ENCODE results near the gene CDK10.
"Not testable (repeated sequence)": the region's sequence is repeated elsewhere in the genome, so short reads cannot be mapped to it uniquely, and the experiment has no call there.

Gene CDK10

DNA sequence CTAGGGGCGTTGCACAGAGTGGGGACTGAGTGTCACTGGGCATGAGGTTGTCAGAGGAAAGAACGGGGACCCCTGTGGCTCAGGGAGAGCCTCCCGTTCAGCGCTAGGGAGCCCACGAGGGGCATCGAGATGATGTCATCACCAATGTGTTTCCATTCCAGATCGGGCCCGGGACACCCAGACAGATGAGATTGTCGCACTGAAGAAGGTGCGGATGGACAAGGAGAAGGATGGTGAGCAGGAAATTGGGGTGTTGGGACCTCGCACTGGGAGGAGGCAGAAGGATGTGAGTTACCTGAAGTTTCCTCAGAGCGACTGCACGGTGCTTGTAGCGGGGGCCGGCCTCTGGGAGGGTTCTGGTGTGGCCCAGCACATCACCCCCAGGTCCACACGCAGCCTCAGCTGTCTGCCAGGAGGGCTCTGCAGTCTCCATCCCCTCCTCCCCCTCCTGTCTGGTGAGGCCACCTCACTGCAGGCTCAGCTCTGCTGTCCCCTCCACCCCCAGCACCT lies 4.0 kb downstream of the CDK10 start:
- peaks cover 2% of the 10 kb centered on the region; the same call in 1 of the 2 replicates for H3K36me3 ChIP-seq (ENCODE audit: insufficient read depth, low read length)
- H3K27ac ChIP-seq: no peak overlapping the region
- H3K4me3 ChIP-seq: no peak overlapping the region

DNA sequence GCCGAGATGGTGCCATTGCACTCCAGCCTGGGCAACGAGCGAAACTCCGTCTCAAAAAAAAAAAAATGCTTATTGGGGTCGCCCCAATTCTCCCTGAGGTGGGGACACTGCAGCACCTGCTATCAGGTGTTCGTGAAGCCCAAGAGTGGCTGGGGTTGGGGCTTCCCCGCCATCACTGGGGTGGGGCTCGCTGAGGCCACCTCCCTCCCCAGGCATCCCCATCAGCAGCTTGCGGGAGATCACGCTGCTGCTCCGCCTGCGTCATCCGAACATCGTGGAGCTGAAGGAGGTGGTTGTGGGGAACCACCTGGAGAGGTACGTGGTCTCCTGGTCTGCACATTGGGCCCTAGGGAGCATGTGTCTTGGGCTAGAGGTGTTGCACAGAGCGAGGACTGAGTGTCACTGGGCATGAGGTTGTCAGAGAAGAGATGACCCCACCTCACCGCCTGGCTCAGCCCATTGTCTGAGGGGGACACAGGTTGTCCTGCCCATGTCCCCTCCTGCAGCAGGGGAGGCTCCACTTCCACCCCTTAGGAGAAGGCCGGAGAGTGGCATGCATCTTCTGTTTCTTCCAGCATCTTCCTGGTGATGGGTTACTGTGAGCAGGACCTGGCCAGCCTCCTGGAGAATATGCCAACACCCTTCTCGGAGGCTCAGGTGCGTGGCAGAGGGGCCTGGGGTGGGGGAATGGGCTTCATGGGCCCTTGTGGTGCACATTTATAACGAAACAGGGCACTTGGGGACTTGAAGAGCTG lies 4.9 kb downstream of the CDK10 start:
- H3K36me3 ChIP-seq (ENCODE audit: insufficient read depth, low read length): peaks cover 2% of the 10 kb centered on the region; the same call in 1 of the 2 replicates
- H3K9ac ChIP-seq (ENCODE audit: insufficient read length): no peak overlapping the region
- no peaks in the 10 kb centered on the region for H3K9me3 ChIP-seq (ENCODE audit: low read depth, low read length)
- TF ChIP-seq FOXP2 (optimal IDR thresholded peaks at IDR 0.05; ENCODE audit: control extremely low read depth, extremely low read length, insufficient read depth): no peak
- TF ChIP-seq EZH2 (IDR thresholded peaks at IDR 0.05): no peak
- no peak for TF ChIP-seq POLR2AphosphoS5 (IDR thresholded peaks at IDR 0.05; ENCODE audit: borderline replicate concordance, low read depth, low read length)
- DNase-seq (ENCODE audit: low read depth, low spot score): no peak
- H3K4me3 ChIP-seq: no peak overlapping the region
- H3K27ac ChIP-seq: no peak overlapping the region

More for the DNA sequence above, 4.0 kb downstream of the CDK10 start:
- no peaks in the 10 kb centered on the region for H3K9me3 ChIP-seq (ENCODE audit: low read depth, low read length)
- TF ChIP-seq POLR2AphosphoS5 (IDR thresholded peaks at IDR 0.05; ENCODE audit: borderline replicate concordance, low read depth, low read length) (no peak), EZH2 (IDR thresholded peaks at IDR 0.05) (no peak), FOXP2 (optimal IDR thresholded peaks at IDR 0.05; ENCODE audit: control extremely low read depth, extremely low read length, insufficient read depth) (no peak)
- no peak overlapping the region for H3K9ac ChIP-seq (ENCODE audit: insufficient read length)
- no peak for DNase-seq (ENCODE audit: low read depth, low spot score)

DNA sequence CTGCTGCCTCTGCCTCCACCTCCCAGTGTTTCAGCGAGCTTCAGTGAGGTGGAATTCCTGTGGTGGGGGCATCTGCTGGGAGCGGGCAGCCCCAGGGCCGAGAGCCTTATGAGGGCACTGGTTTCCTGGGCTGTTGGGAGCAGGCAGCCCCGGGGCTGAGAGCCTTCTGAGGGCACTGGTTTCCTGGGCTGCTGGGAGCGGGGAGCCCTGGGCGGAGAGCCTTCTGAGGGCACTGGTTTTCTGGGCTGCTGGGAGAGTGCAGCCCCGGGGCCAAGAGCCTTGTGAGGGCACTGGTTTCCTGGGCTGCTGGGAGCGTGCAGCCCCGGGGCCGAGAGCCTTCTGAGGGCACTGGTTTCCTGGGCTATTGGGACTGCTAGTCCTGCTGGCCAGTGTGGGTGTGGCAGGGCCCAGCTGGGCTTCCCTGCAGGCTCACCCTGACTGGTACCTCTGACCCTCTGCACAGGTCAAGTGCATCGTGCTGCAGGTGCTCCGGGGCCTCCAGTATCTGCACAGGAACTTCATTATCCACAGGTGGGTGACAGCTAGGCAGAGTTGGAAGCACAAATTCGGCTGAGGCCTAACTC lies 5.6 kb downstream of the CDK10 start:
- TF ChIP-seq EZH2 (IDR thresholded peaks at IDR 0.05) (no peak), POLR2AphosphoS5 (IDR thresholded peaks at IDR 0.05; ENCODE audit: borderline replicate concordance, low read depth, low read length) (no peak), FOXP2 (optimal IDR thresholded peaks at IDR 0.05; ENCODE audit: control extremely low read depth, extremely low read length, insufficient read depth) (no peak)
- Histone ChIP-seq H3K4me3 (no peak overlapping the region), H3K9ac (ENCODE audit: insufficient read length) (no peak overlapping the region), H3K9me3 (ENCODE audit: low read depth, low read length) (no peaks in the 10 kb centered on the region), H3K36me3 (ENCODE audit: insufficient read depth, low read length) (peaks cover 2% of the 10 kb centered on the region; the same call in 1 of the 2 replicates), H3K27ac (no peak overlapping the region)
- no peak for DNase-seq (ENCODE audit: low read depth, low spot score)

DNA sequence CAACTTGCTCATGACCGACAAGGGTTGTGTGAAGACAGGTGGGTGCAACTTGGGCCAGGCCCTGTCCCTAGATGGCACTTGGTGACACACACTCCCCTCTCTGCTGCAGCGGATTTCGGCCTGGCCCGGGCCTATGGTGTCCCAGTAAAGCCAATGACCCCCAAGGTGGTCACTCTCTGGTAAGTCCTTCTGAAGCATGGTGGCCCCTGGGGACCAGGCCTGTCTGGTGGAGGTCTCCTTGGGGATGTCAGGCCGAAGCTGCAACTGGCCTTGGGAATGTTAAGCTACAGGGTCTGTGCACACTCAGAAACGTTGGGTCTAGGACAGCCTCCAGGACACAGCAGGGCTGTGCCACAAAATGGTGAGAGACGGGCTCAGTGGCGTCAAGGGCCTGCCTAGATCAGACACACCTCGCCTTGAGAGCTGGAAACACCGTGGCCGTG lies 6.8 kb downstream of the CDK10 start:
- Histone ChIP-seq H3K9me3 (ENCODE audit: low read depth, low read length) (no peaks in the 10 kb centered on the region), H3K36me3 (ENCODE audit: insufficient read depth, low read length) (peaks cover 2% of the 10 kb centered on the region; the same call in 1 of the 2 replicates), H3K27ac (no peak overlapping the region), H3K9ac (ENCODE audit: insufficient read length) (no peak overlapping the region), H3K4me3 (no peak overlapping the region)
- no peak for DNase-seq (ENCODE audit: low read depth, low spot score)
- TF ChIP-seq EZH2 (IDR thresholded peaks at IDR 0.05) (no peak), POLR2AphosphoS5 (IDR thresholded peaks at IDR 0.05; ENCODE audit: borderline replicate concordance, low read depth, low read length) (no peak), FOXP2 (optimal IDR thresholded peaks at IDR 0.05; ENCODE audit: control extremely low read depth, extremely low read length, insufficient read depth) (no peak)

DNA sequence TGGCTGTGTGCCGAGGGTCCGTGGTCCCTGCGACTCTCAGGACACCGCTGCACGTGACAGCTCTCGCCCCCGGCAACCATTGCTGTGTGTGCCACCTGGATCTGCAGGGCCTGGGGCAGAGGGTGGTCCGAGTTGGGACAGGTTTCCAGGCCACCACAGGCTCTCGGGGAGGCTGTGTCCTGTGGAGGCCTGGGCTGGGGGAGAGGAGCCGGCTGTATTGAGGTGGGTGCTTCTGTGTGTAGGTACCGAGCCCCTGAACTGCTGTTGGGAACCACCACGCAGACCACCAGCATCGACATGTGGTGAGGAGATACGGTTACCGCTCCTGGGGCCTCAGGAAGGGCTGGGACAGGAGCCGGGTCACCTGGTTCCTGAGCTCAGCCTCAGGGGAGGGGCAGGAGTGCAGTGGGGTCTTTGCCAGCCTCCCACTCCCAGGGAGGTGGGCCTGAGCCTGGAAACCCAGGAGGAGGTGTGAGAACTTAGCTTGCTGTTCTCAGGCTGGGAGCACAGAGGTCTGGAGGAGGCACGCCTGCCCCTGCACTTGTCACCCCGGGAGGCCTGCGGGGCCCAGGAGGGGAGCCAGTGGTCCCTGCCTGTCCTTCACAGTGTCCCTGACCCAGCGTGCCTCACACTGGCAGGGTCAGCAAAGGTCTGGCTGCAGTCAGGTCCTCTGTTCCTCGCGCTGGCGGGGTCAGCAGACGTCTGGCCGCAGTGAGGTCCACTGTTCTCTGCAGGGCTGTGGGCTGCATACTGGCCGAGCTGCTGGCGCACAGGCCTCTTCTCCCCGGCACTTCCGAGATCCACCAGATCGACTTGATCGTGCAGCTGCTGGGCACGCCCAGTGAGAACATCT lies 7.7 kb downstream of the CDK10 start:
- no peak for DNase-seq (ENCODE audit: low read depth, low spot score)
- TF ChIP-seq EZH2 (IDR thresholded peaks at IDR 0.05) (no peak), FOXP2 (optimal IDR thresholded peaks at IDR 0.05; ENCODE audit: control extremely low read depth, extremely low read length, insufficient read depth) (no peak), POLR2AphosphoS5 (IDR thresholded peaks at IDR 0.05; ENCODE audit: borderline replicate concordance, low read depth, low read length) (no peak)

DNA sequence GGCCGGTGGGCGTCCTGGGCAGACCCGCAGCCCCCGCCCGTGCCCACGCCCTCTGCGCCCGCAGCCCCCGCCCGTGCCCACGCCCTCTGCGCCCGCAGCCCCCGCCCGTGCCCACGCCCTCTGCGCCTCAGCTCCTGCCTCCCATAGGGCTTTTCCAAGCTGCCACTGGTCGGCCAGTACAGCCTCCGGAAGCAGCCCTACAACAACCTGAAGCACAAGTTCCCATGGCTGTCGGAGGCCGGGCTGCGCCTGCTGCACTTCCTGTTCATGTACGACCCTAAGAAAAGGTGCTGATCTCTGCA lies 8.2 kb downstream of the CDK10 start:
- H3K27ac ChIP-seq; H3K36me3 ChIP-seq (ENCODE audit: insufficient read depth, low read length); DNase-seq (ENCODE audit: low read depth, low spot score); H3K9ac ChIP-seq (ENCODE audit: insufficient read length); H3K9me3 ChIP-seq (ENCODE audit: low read depth, low read length); H3K4me3 ChIP-seq: not testable (repeated sequence)

More for the DNA sequence above, 7.7 kb downstream of the CDK10 start:
- H3K27ac ChIP-seq: no peak overlapping the region
- H3K4me3 ChIP-seq: no peak overlapping the region
- H3K36me3 ChIP-seq (ENCODE audit: insufficient read depth, low read length): peaks cover 2% of the 10 kb centered on the region; the same call in 1 of the 2 replicates
- H3K9me3 ChIP-seq (ENCODE audit: low read depth, low read length): no peaks in the 10 kb centered on the region
- no peak overlapping the region for H3K9ac ChIP-seq (ENCODE audit: insufficient read length)

DNA sequence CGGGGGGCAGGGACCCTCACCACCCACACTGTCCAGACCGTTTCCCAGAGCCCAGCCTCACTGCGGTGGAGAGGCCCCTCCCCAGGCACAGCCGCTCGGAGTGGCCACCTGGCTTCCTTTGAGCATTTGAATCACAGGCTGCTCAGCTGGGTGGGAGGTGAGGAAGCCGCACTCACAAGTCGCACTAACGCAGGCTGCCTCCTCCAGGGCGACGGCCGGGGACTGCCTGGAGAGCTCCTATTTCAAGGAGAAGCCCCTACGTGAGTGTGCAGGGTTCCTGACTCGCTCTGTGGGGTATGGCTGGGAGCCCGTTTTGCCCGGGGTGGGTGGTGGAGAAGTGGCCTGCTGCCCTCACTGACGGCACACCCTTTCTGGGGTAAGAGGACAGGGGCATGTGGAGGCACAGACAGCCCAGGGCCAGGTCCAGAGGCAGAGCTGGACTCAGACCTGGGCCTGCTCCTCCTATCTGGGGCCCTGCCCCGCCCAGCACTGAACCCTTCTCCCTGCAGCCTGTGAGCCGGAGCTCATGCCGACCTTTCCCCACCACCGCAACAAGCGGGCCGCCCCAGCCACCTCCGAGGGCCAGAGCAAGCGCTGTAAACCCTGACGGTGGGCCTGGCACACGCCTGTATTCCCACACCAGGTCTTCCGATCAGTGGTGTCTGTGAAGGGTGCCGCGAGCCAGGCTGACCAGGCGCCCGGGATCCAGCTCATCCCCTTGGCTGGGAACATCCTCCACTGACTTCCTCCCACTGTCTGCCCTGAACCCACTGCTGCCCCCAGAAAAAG lies 8.8 kb downstream of the CDK10 start:
- H3K36me3 ChIP-seq (ENCODE audit: insufficient read depth, low read length): peaks cover 2% of the 10 kb centered on the region; the same call in 1 of the 2 replicates
- no peak overlapping the region for H3K9ac ChIP-seq (ENCODE audit: insufficient read length)
- no peak for DNase-seq (ENCODE audit: low read depth, low spot score)
- no peak overlapping the region for H3K4me3 ChIP-seq
- no peaks in the 10 kb centered on the region for H3K9me3 ChIP-seq (ENCODE audit: low read depth, low read length)
- TF ChIP-seq EZH2 (IDR thresholded peaks at IDR 0.05) (no peak), POLR2AphosphoS5 (IDR thresholded peaks at IDR 0.05; ENCODE audit: borderline replicate concordance, low read depth, low read length) (no peak), FOXP2 (optimal IDR thresholded peaks at IDR 0.05; ENCODE audit: control extremely low read depth, extremely low read length, insufficient read depth) (no peak)
- no peak overlapping the region for H3K27ac ChIP-seq

Measured in SK-N-MC (cell line).